ENCODE results near the gene LRIG3.

DNA sequence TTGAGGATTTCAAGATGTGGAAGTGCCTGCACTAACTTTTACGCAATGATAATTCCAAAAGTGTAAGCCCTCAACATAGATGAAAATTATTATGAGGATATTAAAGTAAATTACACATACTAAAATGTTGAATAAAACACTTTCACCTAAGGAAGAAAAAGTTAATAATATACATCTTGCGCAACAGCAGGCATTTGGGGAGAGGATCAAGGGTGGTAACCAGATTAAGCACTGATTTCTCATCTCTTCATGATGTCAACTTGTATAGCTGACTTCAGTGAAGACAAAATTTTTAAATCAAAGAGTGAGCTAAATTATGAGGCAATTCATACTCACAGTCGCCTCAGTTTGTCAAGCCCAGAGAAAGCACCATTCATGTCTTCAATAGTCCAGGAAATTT is 33.8 kb downstream of the LRIG3 start:
- TF ChIP-seq, protein P1, sequence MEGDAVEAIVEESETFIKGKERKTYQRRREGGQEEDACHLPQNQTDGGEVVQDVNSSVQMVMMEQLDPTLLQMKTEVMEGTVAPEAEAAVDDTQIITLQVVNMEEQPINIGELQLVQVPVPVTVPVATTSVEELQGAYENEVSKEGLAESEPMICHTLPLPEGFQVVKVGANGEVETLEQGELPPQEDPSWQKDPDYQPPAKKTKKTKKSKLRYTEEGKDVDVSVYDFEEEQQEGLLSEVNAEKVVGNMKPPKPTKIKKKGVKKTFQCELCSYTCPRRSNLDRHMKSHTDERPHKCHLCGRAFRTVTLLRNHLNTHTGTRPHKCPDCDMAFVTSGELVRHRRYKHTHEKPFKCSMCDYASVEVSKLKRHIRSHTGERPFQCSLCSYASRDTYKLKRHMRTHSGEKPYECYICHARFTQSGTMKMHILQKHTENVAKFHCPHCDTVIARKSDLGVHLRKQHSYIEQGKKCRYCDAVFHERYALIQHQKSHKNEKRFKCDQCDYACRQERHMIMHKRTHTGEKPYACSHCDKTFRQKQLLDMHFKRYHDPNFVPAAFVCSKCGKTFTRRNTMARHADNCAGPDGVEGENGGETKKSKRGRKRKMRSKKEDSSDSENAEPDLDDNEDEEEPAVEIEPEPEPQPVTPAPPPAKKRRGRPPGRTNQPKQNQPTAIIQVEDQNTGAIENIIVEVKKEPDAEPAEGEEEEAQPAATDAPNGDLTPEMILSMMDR (IDR thresholded peaks at IDR 0.05; ENCODE audit: extremely low read depth in 1 of 2, insufficient read depth in 1 of 2, low read depth in 1 of 2, low read length in 2 of 2) = no peak
- TF ChIP-seq GATA2 (IDR thresholded peaks at IDR 0.05; ENCODE audit: insufficient read depth, insufficient read length, low read depth, low read length) (no peak), POLR2A (IDR thresholded peaks at IDR 0.05; ENCODE audit: low read depth, low read length) (no peak)

All from endothelial cell of umbilical vein (primary cell).